GM12878 (cell line): ENCODE data around the gene ATG13. TPM values are rescaled to one million over a fixed set of nuclear protein-coding genes. Genes with fewer than 3 reads are reported as not detected.

Experiments used
- BCL11A ChIP-seq: IDR thresholded peaks from 2 replicates; pipeline ENCODE4 v1.6.1; 2011; ENCODE audit warnings: low read depth, low read length
- CEBPB ChIP-seq, 2 experiments: fragments of 150-350 bp in 1 of 2; IDR thresholded peaks; 2 replicates each; pipeline ENCODE4 v1.6.1; 2012 to 2014; ENCODE audit warnings: low read depth in 2 of 2, low read length in 2 of 2, borderline replicate concordance in 1 of 2, inconsistent platforms in 1 of 2
- CHD4 ChIP-seq: fragments of 200-600 bp; sonication (generic); IDR thresholded peaks from 2 replicates; pipeline ENCODE4 v1.6.1; 2016; ENCODE audit warnings: mild to moderate bottlenecking
- DPF2 ChIP-seq: fragments of 450-650 bp; IDR thresholded peaks from 2 replicates; pipeline ENCODE4 v1.6.1; 2017; ENCODE audit warnings: mild to moderate bottlenecking
- ESRRA ChIP-seq: IDR thresholded peaks from 2 replicates; pipeline ENCODE4 v1.6.1; 2012; ENCODE audit warnings: mild to moderate bottlenecking, low read length, improper control_type of control experiment
- KAT2A ChIP-seq: conservative IDR thresholded peaks from 2 replicates; pipeline ENCODE4 v1.6.1; 2011; ENCODE audit warnings: low read depth, low read length; ENCODE audit not compliant: control insufficient read depth
- NBN ChIP-seq: fragments of 450-650 bp; IDR thresholded peaks from 2 replicates; pipeline ENCODE4 v1.6.1; 2016
- NFXL1 ChIP-seq: fragments of 450-650 bp; IDR thresholded peaks from 2 replicates; pipeline ENCODE4 v1.6.1; 2017; ENCODE audit warnings: antibody characterized with exemption, mild to moderate bottlenecking, borderline replicate concordance
- NFYA ChIP-seq: IDR thresholded peaks from 2 replicates; pipeline ENCODE4 v1.6.1; 2011; ENCODE audit warnings: low read depth, mild to moderate bottlenecking, low read length, improper control_type of control experiment, borderline replicate concordance
- PBX3 ChIP-seq: IDR thresholded peaks from 2 replicates; pipeline ENCODE4 v1.6.1; 2011; ENCODE audit warnings: mild to moderate bottlenecking, low read depth, low read length, moderate library complexity; ENCODE audit not compliant: insufficient replicate concordance
- RAD51 ChIP-seq: fragments of 450-650 bp; IDR thresholded peaks from 2 replicates; pipeline ENCODE4 v1.6.1; 2016; ENCODE audit warnings: moderate library complexity, mild to moderate bottlenecking, inconsistent platforms
- SMC3 ChIP-seq: IDR thresholded peaks from 2 replicates; pipeline ENCODE4 v1.6.1; 2011; ENCODE audit warnings: low read length, improper control_type of control experiment, borderline replicate concordance
- STAT3 ChIP-seq: IDR thresholded peaks from 2 replicates; pipeline ENCODE4 v1.6.1; 2011; ENCODE audit warnings: low read depth, low read length, improper control_type of control experiment
- TCF7 ChIP-seq: IDR thresholded peaks from 2 replicates; pipeline ENCODE4 v1.6.1; 2014; ENCODE audit warnings: antibody characterized with exemption, borderline replicate concordance
- ZBTB11 ChIP-seq: fragments of 450-650 bp; formaldehyde crosslinking; IDR thresholded peaks from 2 replicates; pipeline ENCODE4 v1.5.0; 2022; ENCODE audit warnings: mild to moderate bottlenecking, missing genetic modification characterization
- ZNF207 ChIP-seq: fragments of 450-650 bp; IDR thresholded peaks from 2 replicates; pipeline ENCODE4 v1.6.1; 2014; ENCODE audit warnings: antibody characterized with exemption, mild to moderate bottlenecking, borderline replicate concordance
- ZNF217 ChIP-seq: fragments of 450-650 bp; IDR thresholded peaks from 2 replicates; pipeline ENCODE4 v1.6.1; 2017; ENCODE audit warnings: antibody characterized with exemption, mild to moderate bottlenecking
- ZNF622 ChIP-seq: fragments of 450-650 bp; IDR thresholded peaks from 2 replicates; pipeline ENCODE4 v1.6.1; 2017; ENCODE audit warnings: mild to moderate bottlenecking, inconsistent platforms
- polyA plus RNA-seq, 11 experiments: library from polyadenylated mRNA; depleted of rRNA in 4 of 11; unstranded in 6 of 11; stranded (reverse) in 5 of 11; fragments of >200 nt; fragmentation: Nextera tagmentation in 4 of 11; fragmentation: Illumina TruSeq in 1 of 11; extraction: Ambion mirVana in 4 of 11; extraction: Trizol in 1 of 11; gene quantifications; 1 replicate in 1 of 11; 2 replicates in 10 of 11; pipeline versions ENCODE4 v1.2.1 to v1.2.3, GENCODE V29; 2011 to 2016; ENCODE audit warnings: inconsistent platforms in 2 of 11, missing spikeins in 2 of 11, low read depth in 1 of 11
- total RNA-seq, 4 experiments: library from RNA; depleted of rRNA in 3 of 4; stranded (reverse); fragments of >200 nt in 3 of 4; fragmentation: Illumina TruSeq in 1 of 4; extraction: Trizol in 1 of 4; gene quantifications; 2 replicates each; pipeline versions ENCODE4 v1.2.1 to v1.2.3, GENCODE V29; 2013 to 2021
- TF ChIP-seq, protein P1 (sequence below): fragments of 150-350 bp; IDR thresholded peaks from 2 replicates; pipeline ENCODE4 v1.6.1; 2016; ENCODE audit warnings: low read depth, low read length
- TF ChIP-seq, protein P2 (sequence below): IDR thresholded peaks from 2 replicates; pipeline ENCODE4 v1.6.1; 2011; ENCODE audit warnings: borderline replicate concordance, low read depth, mild to moderate bottlenecking, moderate library complexity, low read length; ENCODE audit not compliant: insufficient read depth, poor library complexity, severe bottlenecking

ATG13 gene
- total and polyA plus RNA-seq, 10 of the 15 experiments (the other 5 are each of a cell fraction or from before 2014, with no cell fraction given), result 10.9 to 61.6 (median 50.9) TPM

DNA sequence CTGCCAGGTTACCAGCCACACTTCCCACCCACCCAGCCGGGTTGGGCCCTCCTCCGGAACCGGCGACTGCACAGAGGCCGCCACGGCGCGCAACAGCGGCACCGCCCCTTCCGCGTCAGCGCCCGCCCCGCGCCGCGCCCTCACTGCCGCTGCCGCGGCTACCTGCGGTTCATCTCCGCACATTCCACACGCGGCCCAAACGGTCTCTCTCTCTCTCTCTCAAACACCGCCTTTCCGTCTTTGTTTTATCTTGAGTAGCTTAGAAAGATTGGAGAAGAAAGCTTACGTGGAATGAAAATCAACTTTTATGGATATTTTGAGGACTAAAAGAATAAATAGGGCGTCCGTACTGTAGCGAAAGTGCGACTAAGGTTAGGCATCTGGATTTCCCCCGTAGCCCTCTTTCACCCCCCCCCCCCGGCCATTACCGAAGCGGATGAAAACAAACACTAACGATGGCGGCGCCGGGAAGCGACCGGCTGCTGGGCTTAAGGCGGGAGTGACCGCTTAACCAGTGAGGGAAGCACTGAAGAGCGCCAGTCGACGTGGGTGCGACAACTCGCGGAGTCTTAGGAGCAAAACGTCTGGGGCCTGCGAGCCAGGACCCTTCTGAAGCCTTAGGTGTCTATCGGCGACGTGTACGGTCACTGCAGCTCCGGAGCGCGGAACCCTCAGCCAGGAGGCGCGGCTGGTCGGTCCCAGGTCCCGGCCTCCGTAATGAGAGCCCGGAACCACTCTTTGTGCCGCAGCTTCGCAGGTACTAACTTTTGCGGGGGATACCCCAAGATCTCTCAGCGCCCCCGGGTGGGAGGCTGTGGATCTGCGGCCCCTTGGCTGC lies at the start of gene ATG13, which contains the start of gene HARBI1 (continued):
- TF ChIP-seq SMC3, result peak; percentile 54; the same call in 1 of the 2 replicates
- TF ChIP-seq CHD4, result no peak
- no peak for TF ChIP-seq ZNF217
- TF ChIP-seq NFYA, result no peak
- TF ChIP-seq ZNF207, result no peak
- 0 out of 2 replicates have a peak, but pooled peaks have one; percentile 17 for TF ChIP-seq DPF2
- TF ChIP-seq TCF7, result no peak
- peak; percentile 78; the same call in 1 of the 2 replicates for TF ChIP-seq NBN
- TF ChIP-seq PBX3, result no peak
- TF ChIP-seq ESRRA, result no peak
- no peak for TF ChIP-seq NFXL1
- TF ChIP-seq, protein P1, sequence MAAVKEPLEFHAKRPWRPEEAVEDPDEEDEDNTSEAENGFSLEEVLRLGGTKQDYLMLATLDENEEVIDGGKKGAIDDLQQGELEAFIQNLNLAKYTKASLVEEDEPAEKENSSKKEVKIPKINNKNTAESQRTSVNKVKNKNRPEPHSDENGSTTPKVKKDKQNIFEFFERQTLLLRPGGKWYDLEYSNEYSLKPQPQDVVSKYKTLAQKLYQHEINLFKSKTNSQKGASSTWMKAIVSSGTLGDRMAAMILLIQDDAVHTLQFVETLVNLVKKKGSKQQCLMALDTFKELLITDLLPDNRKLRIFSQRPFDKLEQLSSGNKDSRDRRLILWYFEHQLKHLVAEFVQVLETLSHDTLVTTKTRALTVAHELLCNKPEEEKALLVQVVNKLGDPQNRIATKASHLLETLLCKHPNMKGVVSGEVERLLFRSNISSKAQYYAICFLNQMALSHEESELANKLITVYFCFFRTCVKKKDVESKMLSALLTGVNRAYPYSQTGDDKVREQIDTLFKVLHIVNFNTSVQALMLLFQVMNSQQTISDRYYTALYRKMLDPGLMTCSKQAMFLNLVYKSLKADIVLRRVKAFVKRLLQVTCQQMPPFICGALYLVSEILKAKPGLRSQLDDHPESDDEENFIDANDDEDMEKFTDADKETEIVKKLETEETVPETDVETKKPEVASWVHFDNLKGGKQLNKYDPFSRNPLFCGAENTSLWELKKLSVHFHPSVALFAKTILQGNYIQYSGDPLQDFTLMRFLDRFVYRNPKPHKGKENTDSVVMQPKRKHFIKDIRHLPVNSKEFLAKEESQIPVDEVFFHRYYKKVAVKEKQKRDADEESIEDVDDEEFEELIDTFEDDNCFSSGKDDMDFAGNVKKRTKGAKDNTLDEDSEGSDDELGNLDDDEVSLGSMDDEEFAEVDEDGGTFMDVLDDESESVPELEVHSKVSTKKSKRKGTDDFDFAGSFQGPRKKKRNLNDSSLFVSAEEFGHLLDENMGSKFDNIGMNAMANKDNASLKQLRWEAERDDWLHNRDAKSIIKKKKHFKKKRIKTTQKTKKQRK, result no peak
- no peak for TF ChIP-seq ZBTB11 (CRISPR knock-in tag)
- no peak for TF ChIP-seq KAT2A
- TF ChIP-seq, protein P2, sequence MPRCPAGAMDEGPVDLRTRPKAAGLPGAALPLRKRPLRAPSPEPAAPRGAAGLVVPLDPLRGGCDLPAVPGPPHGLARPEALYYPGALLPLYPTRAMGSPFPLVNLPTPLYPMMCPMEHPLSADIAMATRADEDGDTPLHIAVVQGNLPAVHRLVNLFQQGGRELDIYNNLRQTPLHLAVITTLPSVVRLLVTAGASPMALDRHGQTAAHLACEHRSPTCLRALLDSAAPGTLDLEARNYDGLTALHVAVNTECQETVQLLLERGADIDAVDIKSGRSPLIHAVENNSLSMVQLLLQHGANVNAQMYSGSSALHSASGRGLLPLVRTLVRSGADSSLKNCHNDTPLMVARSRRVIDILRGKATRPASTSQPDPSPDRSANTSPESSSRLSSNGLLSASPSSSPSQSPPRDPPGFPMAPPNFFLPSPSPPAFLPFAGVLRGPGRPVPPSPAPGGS, result no peak
- TF ChIP-seq RAD51, result peak; percentile 34; the same call in 1 of the 2 replicates
- TF ChIP-seq ZNF622, result no peak
- no peak for TF ChIP-seq BCL11A
- no peak for TF ChIP-seq CEBPB (IDR thresholded peaks at IDR 0.05; ENCODE audit: borderline replicate concordance in 1 of 2, low read depth in 2 of 2, low read length in 2 of 2)
- no peak for TF ChIP-seq STAT3
